ENCODE measurements around the gene EFCAB14.

GRCh38 chr1:46653405-46653958 is 65.4 kb downstream of the EFCAB14 start:
- no peak for TF ChIP-seq CTCF (conservative IDR thresholded peaks at IDR 0.05; ENCODE audit: low read length)
- no peak for TF ChIP-seq EZH2phosphoT487 (IDR thresholded peaks at IDR 0.05; ENCODE audit: borderline replicate concordance, low read depth, low read length)
